ENCODE data around the gene SLCO3A1.
"Not testable (repeated sequence)": the region's sequence is repeated elsewhere in the genome, so short reads cannot be mapped to it uniquely, and the experiment has no call there.

SLCO3A1 gene

DNA sequence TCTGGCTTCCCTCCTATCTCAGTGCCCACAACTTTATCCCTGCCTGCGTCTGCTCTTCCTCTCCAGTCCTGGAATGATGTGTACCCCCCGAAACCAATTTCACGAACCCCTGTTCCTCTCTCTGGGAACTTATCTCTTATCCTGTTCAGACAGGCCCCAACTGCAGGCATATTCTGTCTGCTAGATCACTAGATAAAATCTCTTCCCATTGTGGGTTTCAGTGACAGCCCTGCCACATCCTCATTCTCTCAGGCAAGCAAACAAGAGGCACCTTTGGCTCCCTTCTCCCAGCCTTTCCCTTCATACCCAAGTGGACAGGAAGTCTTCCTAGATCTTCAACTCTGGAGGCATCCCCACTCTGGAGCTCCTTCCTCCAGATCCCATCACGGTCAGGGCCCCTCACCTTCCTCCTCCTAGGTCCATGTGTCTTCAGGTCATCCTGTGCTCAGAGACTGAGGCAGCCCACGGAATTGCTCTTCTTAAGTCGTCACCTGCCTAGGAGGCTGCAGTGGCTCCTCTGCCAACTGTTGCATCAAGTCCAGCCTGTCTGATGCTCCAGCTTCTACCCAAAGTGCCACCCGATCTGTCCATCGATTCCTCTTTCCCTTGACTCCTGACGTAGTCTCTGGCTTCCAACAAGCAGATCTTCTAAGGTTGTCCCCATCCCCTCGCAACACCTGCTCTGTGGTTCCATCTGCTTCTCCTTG is 190.8 kb downstream of the SLCO3A1 start:
- DNase-seq: no peak

DNA sequence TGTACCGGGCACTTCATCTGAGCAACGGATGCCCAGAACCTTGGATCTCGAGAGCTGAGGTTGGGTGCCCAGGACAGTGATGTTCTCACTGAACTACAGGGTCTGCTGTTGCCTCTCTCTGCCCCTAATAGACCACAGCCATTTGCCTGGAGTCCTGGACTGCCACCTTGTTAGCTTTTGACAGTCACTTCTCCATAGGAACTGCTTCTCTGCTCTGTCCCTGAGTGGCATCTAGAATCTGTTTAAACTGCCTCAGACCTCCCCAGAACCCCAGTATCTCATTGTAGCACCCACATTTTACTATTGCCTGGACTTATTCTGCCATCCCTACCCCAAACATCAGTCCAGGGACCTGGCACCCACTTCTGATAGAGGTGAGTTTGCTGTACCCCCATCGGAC is 194.4 kb downstream of the SLCO3A1 start:
- no peak for DNase-seq

DNA sequence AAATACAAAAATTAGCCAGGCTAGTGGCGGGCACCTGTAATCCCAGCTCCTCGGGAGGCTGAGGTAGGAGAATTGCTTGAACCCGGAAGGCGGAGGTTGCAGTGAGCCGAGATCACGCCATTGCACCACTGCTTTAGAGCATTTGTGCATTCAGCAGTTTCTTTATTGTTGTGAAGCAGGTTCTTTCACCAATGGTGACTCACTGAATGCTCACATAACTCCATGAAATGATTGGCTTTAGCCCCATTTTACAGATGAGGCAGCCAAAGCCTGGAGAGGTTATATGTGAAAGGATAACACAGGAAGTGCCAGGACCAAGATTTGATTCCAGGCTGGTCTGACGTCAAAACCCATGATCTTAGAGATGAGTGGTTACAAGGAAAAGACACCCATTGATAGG is 195.2 kb downstream of the SLCO3A1 start:
- DNase-seq: no peak

DNA sequence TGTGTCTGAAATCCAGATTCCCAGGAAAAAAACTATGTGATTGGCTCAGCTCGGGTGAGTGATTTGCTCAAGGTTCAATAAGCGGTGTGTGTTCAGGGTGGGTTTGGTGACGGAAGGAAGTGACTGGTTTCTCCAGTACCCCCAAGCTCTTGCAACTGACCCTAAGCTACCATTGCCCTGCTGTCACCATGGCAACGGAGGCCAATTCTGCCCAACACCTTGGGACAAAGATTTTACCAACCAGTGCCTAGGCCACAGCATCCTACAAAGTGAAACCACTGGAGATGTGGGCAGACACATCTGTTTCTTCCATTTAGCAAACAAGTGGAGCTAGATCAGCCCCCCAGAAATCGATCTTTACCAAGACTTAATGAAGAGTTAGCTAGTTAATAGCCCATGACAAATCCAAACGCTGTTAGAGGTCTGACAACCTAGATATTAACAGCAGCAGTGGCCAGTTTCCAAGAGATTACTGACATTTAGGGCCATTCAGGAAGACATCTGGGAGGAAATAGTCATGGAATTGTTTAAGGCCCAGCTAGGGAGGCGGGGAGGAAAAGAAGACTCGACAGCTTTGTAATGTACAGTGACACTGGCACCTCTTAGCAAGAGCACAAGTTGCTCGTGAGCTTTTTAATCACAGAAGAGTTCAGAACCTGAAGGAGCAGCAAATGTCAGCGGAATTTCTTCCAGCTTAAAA is 195.9 kb downstream of the SLCO3A1 start:
- DNase-seq: no peak

DNA sequence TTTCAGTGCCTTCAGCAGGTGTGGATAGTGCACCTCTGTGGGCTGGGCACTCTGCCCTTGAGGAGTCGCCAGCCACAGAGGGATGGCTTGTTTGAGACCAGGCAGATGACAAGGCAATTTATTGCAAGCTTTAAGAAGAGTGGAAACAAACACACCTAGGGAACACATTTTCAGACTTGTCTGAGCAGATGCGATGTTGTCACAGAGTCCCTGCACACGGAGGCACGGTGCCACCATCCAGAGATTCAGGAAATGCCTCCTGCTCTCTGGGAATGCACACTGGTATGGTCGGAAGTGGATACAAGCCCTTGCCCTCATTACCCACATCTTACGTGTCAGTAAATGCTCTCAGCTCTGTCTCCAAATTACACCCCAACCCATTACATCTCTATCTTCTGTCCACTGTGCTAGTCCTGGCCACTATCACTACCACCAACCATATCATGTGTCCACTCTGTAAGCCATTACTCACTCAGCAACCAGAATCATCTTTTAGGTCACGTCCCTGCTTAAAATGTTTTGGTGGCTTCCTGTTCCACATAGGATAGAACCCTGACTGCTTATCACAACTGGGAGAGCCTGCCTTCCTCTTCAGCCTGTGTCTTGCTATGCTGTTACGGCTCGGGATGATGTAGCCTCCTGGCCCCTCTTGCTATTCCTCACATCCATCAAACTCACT is 196.9 kb downstream of the SLCO3A1 start:
- no peak for DNase-seq

DNA sequence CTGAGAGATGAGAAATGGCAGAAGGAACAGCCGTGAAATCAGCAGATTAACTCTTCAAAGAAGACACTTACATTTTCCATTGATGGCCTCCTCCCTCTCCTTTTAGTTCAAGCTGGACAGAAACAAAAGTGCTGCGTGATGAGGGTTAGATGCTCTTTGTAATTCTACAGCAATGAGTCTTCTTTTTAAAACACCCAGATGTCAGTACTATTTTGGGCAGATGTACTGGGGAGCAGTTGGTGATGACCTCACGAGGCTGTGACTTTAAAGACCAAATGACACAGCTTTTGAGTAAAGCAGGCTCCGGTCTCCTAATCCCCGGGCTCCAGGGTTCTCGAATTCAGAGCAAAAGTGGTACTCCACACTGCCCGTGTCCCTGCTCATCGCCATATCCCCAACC is 198.2 kb downstream of the SLCO3A1 start:
- DNase-seq: no peak

DNA sequence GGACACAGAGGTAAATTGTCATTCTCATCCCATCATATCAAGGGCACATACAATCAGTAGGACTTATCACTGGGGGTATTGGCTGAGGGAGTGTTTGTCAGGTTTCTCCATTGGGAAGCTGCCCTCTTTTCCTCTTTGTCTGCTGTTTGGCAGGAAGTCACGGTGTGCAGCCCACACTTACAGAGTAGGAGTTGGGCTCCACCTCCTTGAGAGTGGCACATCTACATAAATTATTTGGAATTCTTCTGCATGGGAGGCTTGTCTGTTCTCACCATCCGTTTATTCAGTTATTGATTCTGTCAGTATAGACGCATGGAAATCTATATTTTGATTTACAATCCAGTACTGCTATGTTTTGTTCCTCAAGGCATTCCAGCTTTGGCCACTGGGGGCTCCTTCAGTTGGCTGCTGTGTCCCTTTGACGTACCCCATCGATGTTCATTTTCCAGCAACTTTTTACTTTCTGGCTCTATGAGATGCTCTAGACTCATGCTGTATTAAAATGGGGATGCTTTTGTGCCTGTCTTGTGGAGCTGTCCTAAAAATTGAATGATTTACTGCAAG is 200.3 kb downstream of the SLCO3A1 start:
- no peak for DNase-seq

DNA sequence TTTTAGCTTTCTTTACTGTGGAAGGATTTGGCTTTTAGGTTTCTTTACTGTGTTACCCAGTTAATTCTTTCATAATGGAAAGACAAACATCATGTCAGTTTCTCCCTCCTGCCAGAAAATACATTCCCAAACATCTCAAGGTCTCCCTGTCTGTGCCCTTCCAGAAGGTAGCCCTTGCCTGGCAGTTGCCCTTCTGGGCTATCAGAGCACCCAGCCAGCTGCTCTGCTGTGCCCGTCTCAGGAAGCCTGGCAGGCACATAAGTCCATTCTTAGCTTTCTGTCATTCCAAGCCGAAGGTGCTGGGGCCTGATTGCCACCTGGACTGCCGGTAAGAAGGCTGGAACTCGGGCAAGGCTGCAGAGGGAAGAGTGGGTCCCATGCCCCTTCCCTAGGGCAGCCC is 203.4 kb downstream of the SLCO3A1 start:
- no peak for DNase-seq

DNA sequence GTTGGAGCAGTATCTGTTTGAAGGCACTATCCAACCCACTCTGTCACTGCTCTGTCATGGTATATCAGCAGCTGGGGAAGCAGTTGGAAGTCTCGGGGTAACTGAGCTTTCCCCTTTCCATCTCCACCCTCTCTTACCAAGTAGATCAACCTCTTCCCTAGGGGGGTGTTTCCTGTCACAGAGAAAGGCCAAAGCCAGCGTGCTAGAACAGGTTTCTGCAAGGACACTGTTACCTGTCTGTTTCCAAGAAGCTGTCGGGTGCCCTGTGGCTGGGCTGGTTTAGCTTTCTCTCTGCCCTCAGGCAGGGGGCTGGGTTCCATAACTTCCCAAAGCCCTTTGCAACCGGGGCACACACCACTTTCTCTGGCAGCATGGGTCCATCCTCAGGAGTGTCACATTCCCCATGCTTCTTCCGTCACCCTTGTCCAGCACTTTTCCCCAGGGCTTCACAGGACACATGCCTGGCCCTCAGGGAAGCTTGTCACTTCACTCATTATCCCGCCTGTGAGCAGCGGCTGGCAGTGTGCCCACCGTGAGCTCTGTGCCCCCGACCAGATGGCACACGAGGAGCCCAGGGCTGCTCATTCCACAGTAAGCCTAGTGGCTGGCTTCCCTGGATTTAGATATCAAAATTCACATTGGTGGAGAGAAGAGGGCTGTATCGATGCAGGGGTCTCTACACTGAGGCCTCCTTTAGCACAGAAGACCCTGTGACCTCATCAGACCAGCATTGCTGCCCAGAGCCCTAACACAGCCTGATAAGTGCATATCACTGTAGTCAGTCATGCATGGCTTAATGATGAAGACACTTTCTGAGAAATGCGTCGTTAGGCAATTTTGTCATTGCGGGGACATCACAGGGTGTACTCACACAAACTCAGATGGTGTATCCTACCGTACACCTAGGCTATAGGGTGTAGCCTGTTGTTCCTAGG is 205.8 kb downstream of the SLCO3A1 start:
- no peak for DNase-seq

DNA sequence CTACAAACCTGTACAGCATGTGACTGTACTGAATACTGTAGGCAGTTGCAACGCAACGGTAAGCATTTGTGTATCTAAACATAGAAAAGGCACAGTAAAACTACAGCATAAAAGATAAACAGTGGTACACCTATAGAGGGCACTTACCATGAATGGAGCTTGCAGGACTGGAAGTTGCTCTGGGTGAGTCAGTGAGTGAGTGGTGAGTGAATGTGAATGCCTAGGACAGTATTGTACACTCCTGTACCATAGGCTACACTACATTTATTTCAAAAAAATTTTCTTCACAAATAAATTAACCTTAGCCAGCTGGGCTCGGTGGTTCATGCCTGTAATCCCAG is 206.4 kb downstream of the SLCO3A1 start:
- DNase-seq: not testable (repeated sequence)

DNA sequence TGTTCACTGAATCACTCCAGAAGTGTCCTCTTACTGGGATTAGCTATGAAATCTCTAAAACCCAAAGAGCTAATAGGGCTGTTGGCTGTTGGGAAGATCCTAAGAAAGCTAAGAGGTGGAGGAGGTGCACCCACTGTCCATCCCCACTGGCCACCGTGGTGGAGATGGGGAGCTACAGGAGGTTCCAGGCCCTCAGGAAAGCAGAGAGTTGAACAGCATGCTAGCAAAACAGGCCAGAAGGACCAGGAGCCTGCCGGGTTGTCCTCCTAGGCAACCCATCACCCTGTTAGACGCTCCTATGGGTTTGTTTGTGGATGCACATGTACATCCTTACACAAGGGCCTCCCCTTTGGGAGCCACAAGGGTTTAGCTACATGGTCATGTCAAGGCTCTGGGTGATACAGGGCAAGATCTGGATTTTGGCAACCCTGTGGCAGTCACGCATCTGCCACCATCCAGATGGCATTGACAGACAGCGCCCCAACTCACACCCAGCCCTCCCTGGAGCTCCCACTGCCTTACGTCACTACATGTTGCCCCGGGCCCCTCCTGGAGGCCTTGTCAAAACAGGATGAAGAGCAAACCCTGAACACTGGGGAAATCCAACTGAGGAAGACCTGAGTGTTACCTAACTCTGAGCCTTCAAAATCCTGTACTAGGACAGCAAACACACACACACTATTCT is 208.1 kb downstream of the SLCO3A1 start:
- DNase-seq: no peak

DNA sequence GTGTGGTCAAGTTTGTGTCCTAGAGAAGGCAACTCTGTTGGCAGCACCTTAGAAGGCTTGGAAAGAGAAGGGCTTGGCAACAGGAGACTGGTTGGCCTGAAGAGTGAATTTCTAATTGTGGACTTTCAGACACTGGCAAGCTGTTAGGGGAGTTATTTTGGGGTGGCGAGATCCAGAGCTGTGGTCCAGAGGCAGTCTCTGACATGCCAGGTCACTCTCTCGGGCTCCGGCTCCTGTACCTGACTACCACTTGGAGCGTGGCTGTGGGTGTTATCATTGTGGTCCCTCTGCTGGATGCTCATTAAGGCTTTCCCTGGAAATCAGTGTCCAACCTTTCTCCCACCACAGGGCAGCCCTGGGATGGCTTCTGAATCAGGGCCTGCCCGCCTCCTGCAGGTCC is 209.0 kb downstream of the SLCO3A1 start:
- no peak for DNase-seq

DNA sequence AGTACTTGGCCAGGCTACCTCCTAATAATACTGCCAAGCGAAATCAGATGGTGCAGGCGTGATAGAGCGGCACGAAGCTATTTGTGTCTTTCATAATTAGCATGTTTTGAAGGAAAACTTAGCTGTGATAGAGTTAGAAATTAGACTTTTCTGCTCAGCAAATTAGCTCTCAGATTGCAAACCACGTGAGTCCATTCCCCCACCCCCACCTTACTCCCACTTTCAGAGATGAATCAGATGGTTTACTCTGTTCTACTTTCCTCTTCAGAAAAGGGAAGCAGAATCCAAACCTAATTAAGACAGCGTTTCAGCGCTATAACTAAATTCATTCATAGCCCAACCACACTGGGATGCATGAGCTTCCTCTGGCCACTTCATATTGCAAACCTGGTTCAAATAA is 214.6 kb downstream of the SLCO3A1 start:
- DNase-seq: no peak

DNA sequence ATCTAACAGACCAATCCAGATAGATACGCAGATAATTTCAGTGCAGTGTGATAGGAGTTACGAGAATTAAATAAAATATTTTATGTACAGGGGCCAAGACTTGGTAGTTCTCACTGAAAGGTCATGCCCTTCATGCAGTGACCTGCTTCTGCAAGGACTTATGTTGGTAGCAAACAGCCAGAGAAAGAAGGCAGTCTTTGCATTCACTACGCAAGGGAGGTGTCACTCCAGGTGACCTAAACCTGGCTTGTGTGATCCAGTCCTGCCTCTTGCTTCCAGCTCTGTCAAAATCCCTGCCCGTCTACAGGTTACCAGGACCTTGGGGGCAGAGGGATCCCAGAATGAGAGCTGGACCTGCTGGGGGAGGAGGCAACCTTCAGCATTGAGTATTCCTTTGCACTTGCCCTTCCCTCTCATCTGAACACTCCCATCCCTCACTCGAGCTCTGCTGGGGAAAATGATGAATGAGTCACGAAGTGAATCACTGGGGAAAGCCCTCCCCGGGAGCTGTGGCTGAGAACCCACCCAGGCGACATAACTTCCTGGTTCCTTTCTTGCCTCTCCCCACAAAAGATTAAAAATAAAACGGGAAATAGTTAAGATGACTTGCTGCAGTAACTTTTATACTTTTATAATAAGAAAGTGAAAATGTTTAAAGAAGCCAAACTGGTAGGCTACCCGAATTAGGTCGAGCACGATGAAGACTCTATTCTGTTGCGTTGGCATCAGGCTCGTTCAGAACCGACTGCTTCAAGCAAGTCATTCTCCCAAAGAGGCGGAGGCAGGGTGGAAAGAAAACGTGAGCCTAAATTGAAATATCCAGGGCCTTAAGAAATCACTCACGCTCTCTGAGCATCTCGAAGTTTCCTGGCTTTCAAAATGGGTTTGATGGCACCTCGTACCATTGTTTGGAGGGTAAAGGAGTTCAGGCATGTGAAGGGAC is 216.1 kb downstream of the SLCO3A1 start:
- peak; percentile 66 for DNase-seq

DNA sequence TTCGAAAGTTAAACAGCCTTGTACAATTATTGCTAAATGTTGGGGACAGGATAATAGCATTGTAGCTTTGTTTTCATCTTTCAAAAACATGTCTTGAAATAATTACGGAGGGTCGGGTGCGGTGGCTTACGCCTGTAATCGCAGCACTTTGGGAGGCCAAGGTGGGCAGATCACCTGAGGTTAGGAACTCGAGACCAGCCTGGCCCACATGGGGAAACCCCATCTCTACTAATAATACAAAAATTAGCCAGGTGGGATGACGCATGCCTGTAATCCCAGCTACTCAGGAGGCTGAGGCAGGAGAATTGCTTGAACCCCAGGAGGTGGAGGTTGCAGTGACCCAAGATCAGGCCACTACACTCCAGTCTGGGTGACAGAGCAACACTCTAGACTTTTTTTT is 216.7 kb downstream of the SLCO3A1 start:
- DNase-seq: not testable (repeated sequence)

DNA sequence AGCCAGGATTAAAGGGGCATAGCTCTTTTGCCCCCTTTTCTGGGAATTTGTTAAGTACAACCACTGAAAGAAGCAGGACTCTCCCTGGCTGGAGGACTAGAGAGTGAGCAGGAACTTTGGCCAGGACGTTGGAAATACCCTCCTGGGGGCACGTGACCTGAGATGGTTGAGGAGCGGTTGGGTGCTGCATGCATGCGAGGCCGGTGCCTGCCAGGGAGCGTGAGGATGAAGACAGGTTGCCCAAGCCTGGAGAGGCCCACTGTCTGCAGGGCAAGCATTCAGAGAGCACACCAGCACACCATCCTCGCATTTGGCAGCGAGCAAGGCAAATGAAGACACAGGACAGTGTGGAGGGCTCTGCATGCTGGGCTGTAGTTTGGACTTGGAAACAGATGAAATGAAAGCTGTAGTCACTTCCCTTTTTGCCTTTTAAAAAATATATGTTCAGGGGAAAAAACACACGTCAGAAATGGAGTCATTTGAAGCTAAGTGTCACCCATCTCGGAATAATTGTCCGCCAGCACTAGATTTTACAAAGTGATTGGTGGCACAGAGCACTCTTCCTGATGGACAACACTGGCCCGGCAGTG is 217.6 kb downstream of the SLCO3A1 start:
- DNase-seq: no peak

DNA sequence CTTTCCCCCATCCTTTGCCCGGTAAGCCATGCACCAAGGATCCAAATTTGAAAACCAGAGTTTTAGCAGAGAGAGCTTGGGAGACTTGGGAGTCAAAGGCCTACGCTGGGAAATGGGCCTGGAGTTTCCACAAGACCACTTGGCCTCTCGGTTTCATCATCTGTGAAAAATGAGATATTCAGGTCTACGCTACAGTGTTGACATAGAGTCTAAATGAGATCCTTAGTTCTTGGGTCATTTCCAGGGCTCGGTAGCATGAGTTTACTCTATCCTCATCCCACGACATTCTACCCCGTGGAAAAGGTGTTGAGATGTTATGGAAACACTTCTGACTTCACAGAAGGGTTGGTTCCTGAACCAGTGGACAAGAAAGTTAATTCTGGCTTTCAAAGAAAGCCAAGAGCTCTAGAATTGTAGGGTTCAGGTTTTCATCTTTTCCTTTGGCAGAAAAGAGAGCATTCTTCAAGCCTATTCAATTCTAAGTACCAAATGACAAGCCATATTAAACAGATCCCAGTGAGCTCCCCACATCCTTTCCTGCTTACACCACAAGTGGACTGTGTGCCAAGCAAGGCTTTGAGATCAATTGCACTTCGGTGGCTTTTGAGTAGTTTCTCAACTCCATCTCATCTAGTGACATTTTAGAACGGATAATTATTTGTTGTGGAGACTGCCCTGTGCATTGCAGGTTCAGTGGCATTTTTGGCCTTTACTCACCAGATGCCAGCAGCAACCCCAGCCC is 219.7 kb downstream of the SLCO3A1 start:
- no peak for DNase-seq

DNA sequence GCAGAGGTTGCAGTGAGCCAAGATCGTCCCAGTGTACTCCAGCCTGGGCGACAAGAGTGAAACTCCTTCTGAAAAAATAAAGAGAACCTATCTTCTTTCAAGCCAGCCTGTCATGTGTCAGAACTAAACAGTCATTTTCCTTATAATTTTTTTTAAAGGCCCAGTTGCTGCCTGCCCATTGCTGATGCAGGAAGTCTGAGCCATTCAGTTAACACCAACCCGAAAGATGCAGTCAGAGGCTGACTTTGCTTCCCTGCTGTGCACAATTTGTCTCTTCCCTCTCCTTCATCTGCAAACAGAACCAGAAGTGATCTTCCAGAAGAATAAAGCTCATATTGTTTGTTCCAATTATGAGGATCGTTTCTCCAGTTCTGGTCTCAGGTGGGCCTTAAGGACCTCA is 220.6 kb downstream of the SLCO3A1 start:
- DNase-seq: no peak

DNA sequence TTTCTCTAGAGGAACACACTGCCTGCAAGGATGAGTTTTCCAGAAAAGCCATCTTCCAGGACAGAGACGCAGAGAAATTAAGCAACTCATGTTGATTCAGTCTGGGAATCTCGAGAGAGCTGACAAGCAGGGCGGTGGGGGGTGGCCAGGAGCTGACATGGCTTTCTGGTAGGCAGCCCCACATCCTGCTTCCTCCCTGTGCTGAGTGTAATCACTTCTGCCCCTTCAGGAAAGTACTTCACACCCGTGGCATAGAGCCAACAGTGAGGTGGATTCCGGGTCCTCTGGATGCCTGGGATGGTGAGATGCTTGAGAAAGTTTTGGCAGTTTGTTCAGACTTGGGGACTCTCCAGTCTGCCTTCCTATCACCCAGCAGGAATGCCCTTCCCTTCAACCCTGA is 221.1 kb downstream of the SLCO3A1 start:
- no peak for DNase-seq

DNA sequence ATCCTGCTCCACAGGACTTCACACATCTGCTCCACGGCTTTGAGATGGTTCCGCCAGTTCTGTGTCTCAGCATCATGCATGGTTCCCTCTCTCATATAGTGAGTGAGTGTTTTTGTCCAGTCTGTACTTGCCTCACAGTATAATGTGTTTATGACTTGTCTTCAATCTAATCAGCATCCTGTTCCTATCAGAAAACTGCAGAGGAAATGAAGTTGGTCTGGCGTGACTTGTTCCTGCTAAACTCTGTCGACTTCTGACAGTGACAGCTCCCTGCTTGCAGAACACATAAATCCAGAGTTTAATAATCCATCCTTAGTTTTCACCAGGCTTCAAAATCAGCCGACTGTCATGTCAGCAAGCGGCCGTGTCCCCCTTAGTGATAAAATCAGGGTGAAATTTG is 222.3 kb downstream of the SLCO3A1 start:
- no peak for DNase-seq
